Measurements from ENCODE around the gene TLN1. TPM values are rescaled to one million over a fixed set of nuclear protein-coding genes. Genes with fewer than 3 reads are reported as not detected.
A peak's percentile ranks its signal among the peaks of the same experiment; 100 is the strongest.

Gene TLN1
- total RNA-seq, 4 donors from 2014 or later = 934 to 1,435 (median 1,196) TPM

DNA sequence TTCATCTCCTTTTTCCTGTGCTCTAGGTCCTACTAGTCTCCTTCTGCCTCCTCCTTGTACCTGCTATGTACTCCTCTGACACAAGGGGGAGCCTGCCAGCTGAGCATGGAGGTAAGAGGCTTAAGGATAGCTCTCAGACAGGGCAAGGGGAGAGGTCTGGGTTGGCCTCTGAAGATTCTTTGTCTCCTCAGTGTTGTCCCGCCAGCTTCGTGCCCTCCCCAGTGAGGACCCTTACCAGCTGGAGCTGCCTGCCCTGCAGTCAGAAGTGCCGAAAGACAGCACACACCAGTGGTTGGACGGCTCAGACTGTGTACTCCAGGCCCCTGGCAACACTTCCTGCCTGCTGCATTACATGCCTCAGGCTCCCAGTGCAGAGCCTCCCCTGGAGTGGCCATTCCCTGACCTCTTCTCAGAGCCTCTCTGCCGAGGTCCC is 4.2 kb upstream of the TLN1 start:
- H3K27ac ChIP-seq (replicated peaks in 1 of 4) = peak overlapping the region; percentile 46 to 99 (median 80)
- intact Hi-C loops (cut with DNase I) = loop anchor here (5.0 kb wide), 1 partner anchor 129 kb away; the partner anchor contains the start of gene TESK1
- TF ChIP-seq CTCF (IDR thresholded peaks at IDR 0.05) = peak; percentile 70 to 86 (median 73)
- peak in 1 of 2 donors; percentile 45 for TF ChIP-seq POLR2AphosphoS5 (IDR thresholded peaks at IDR 0.05)
- TF ChIP-seq POLR2A (IDR thresholded peaks at IDR 0.05; ENCODE audit: low read depth) = no peak
- no peak for TF ChIP-seq EP300 (IDR thresholded peaks at IDR 0.05)
- H3K9me3 ChIP-seq = no peaks in the 10 kb centered on the region
- H3K27me3 ChIP-seq = no peaks in the 10 kb centered on the region
- H3K4me3 ChIP-seq = no peak overlapping the region
- no peak for DNase-seq (ENCODE audit: extremely low spot score)
- 0% methylated on average over 1 of the region's 5 CpGs for WGBS
- peaks cover 63 to 70% (median 69%) of the 10 kb centered on the region in 4 donors for H3K36me3 ChIP-seq
- H3K4me1 ChIP-seq = peaks cover 17 to 42% (median 36%) of the 10 kb centered on the region in 4 donors

DNA sequence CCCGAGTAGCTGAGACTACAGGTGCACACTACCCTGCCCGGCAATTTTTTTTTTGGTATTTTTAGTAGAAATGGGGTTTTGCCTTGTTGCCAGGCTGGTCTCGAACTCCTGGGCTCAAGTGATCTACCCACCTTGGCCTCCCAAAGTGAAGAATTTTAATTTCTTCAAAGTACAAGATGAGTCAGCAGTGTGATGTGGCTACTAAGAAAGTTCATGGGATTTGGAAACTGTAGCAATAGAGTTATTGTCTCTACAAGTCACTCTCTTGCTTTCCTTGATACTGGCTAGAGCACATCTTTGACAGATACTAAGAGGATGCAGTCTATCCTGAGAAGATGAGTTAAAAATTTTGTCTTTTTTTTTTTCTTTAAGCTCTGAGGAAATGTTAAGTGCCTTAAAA is 2.1 kb upstream of the TLN1 start:
- H3K9me3 ChIP-seq = no peaks in the 10 kb centered on the region
- H3K27ac ChIP-seq (replicated peaks in 1 of 4) = peak overlapping the region; percentile 97 to 99 (median 99)
- DNase-seq (ENCODE audit: extremely low spot score) = no peak
- no peak overlapping the region for H3K4me3 ChIP-seq
- TF ChIP-seq POLR2AphosphoS5 (IDR thresholded peaks at IDR 0.05) (no peak), POLR2A (IDR thresholded peaks at IDR 0.05; ENCODE audit: low read depth) (no peak), EP300 (IDR thresholded peaks at IDR 0.05) (no peak), CTCF (IDR thresholded peaks at IDR 0.05) (no peak)
- 91% methylated on average over 3 of the region's 3 CpGs for WGBS
- intact Hi-C loops (cut with DNase I) = no loop called here
- peaks cover 42 to 49% (median 48%) of the 10 kb centered on the region in 4 donors for H3K36me3 ChIP-seq
- H3K27me3 ChIP-seq = no peaks in the 10 kb centered on the region
- peaks cover 38 to 63% (median 55%) of the 10 kb centered on the region in 4 donors for H3K4me1 ChIP-seq

- TF ChIP-seq CTCF (IDR thresholded peaks at IDR 0.05) = no peak
- intact Hi-C loops (cut with DNase I) = no loop called here
- peaks cover 30 to 38% (median 37%) of the 10 kb centered on the region in 4 donors for H3K36me3 ChIP-seq
- 1% methylated on average over 10 of the region's 14 CpGs for WGBS
- peaks cover 49 to 74% (median 66%) of the 10 kb centered on the region in 4 donors for H3K4me1 ChIP-seq
- H3K27me3 ChIP-seq = no peaks in the 10 kb centered on the region
- H3K9me3 ChIP-seq = no peaks in the 10 kb centered on the region
- H3K27ac ChIP-seq (replicated peaks in 1 of 4) = peak overlapping the region; percentile 97 to 99 (median 99)
- peak overlapping the region; percentile 81 to 96 (median 86) for H3K4me3 ChIP-seq
- DNase-seq (ENCODE audit: extremely low spot score) = no peak
Observed at GRCh38 chr9:35732800-35733541, 976 bp upstream of the TLN1 start.

DNA sequence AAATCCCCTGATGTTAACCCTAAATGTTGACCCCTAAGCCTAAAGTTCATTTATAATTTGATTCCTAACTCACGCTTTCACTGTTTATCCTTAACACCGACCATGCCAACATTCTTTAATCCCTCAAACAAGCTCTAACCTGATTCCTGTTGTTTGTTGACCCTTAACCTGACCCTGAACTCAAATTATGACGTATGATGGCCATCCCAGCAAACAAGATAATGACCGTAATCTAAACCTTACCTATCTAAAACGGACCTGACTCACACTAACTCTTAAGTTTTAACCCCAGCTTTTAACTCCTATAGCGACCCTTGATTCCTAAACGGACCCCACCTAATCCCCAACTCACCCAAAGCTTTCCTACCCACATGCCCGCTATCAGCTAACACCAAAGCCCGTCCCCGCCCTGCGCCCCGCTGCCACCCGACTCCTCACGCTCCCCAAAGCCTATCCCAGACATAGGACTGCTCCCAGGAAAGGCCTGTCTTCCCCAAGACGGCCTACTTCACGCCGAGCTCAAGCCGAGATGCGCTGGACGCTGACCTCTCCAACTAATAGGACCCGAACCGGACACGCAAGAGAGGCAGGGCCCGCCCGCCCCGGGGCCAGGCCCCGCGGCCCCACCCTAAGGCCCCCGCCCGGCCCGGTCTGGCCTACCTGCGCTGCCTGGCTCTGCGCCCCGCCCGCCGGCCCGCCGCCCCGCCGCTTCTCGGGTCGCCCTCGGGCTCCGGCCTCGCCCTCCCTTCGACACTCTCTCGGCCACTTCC is 395 bp downstream of the TLN1 start:
- no peak for DNase-seq (ENCODE audit: extremely low spot score)
- peaks cover 63 to 80% (median 78%) of the 10 kb centered on the region in 4 donors for H3K4me1 ChIP-seq
- H3K27ac ChIP-seq (replicated peaks in 1 of 4) = peak overlapping the region; percentile 97 to 99 (median 99)
- intact Hi-C loops (cut with DNase I) = no loop called here
- no peaks in the 10 kb centered on the region for H3K27me3 ChIP-seq
- peak overlapping the region; percentile 81 to 96 (median 86) for H3K4me3 ChIP-seq
- peaks cover 17 to 27% (median 24%) of the 10 kb centered on the region in 4 donors for H3K36me3 ChIP-seq
- no peak for TF ChIP-seq POLR2AphosphoS5 (IDR thresholded peaks at IDR 0.05)
- no peak for TF ChIP-seq POLR2A (IDR thresholded peaks at IDR 0.05; ENCODE audit: low read depth)
- TF ChIP-seq EP300 (IDR thresholded peaks at IDR 0.05) = no peak
- no peak for TF ChIP-seq CTCF (IDR thresholded peaks at IDR 0.05)
- under 1% methylated on average over 17 of the region's 47 CpGs for WGBS
- H3K9me3 ChIP-seq = no peaks in the 10 kb centered on the region

Data from esophagus muscularis mucosa (tissue), 4 donors.